Measurements from ENCODE around the gene HSD17B4.

DNA sequence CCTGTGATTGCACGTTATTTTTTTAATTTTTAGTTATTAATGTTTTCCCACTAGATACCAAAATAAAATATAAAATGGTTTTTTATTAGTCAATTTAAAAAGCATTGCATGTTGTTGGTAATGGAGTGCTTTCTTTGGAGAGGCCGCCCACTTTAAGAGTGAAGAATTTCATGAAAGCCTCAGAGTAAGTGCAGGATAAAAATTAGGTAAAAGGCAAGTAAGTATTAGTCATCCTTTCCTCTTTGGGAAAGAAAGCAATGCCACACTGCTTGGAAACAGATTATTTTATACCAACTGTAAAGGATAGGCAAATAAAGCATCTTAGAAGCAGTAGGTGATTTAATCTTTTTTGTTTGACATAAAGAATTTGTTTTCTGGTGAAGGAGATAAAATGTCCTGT is 62.9 kb downstream of the HSD17B4 start:
- no peak for TF ChIP-seq CTCF (IDR thresholded peaks at IDR 0.05; ENCODE audit: low read length)
- no peak for TF ChIP-seq EZH2 (IDR thresholded peaks at IDR 0.05; ENCODE audit: borderline replicate concordance, low read length)

Measured in OCI-LY1 (cell line).